ENCODE results near the gene SLC35G4.

GRCh38 chr18:11587846-11588245, 21.6 kb upstream of the SLC35G4 start:
- TF ChIP-seq CTCF (IDR thresholded peaks at IDR 0.05) (no peak), POLR2A (IDR thresholded peaks at IDR 0.05) (no peak)

Measured in testis (tissue), 2 donors.